ENCODE data around the gene AMELX.

The AMELX gene

DNA sequence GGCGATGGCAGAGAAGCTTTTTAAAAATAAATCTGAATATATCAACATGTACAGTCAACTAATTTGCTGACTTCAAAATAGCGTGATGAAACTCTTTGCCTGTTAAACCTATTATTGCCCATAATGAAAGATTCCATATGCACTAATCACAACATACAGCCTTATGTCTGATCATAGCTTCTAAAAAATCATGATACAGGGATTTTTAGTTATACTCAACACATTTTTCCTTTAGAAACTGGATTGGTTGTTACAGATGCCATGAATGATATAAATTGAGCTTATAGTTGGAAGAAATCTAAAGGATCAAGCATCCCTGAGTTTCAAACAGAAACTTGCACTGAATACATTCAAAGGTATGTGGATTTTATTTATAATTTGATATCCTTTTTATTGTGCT is at the start of gene AMELX:
TSS of gene AMELX (plus strand) at position 301 of the 400 bp plus-strand sequence. CDS start 1,376 bp downstream, outside the sequence.
- no peak for DNase-seq

DNA sequence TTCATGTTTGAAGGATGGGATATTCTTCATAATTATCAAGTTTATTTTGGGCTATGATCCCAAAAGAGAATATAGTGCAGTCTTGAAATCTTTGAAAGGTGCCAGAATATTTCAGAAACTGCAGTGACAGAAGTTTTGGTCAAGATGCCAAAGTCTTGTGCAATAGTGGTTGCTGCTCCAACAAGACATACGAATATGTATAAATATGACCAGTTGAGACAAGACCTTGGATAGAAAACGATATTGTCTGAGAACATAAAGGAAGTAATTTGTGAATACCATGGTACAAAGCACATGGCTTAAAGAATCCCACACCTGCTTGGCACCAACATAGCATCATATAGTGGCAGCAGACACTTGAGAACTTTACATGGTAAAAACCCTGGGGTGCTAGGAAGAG is 48.6 kb upstream of the AMELX start:
- no peak for DNase-seq

DNA sequence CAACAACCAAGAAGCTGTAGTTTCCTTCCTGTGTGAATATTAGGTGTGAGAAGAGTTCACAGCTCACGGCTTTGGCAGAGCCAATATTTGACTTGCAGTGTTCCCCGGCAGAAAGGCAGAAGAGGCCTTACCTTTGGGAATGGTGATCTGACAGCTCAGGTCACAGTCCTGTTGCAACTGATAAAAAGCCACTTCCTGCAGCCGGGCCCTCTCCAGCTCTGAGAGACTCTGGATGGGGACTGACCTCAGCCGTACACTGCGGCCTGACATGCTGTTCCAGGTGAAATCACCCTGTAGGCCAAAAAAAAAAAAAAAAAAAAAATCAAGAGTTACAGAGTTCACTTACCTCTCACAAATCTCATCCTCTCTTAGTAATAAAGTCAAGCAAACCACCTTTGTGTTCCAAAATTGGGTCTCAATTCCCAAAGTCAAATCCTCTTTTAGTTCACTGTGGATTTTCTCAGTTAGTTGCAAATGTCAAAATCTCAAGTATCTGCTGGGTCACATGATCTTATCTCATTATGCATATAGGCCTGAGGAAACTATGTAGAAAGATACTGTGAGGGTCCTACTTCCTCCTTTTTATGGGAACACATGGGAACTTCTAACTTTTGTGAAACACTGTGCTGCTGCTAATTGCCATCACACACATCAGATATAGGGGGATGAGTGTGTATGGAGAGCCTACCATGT is 38.6 kb upstream of the AMELX start:
- no peak for DNase-seq

DNA sequence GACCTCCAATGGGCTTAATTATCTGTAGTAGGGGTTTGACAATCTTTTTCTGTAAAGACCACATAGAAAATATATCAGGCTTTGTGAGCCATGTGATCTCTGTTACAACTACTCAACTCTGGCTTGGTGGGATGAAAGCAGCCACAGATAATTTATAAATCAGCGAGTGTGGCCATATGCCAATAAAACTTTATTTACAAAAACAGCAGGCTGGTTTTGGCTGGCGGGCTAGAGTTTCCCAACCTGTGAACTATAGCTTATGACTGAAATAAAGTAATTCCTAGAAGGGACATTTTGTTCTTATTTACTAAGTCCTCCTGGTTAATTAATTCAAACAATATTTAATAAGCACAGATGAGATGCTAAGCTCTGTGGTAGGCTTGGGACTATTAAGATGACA is 35.9 kb upstream of the AMELX start:
- no peak for DNase-seq

DNA sequence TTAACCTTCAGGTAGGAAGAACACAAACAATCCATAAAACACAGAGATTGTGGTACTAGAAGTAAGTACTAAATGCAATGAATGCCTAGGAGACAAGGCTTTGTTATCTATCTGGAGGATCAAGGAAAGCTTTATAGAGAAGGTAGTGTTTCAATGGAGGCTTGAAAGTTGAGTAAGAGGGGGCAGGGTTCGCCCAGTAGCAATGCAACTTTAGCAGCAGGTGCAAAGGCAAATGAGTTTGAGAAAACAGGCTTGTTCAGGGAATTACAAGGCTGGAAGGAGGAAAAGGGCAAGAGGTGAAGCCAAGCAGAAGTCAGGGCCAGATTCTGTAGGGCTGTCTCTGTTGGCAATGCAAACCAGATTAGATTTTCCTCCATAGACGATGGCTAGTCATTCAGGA is 35.5 kb upstream of the AMELX start:
- DNase-seq: no peak

DNA sequence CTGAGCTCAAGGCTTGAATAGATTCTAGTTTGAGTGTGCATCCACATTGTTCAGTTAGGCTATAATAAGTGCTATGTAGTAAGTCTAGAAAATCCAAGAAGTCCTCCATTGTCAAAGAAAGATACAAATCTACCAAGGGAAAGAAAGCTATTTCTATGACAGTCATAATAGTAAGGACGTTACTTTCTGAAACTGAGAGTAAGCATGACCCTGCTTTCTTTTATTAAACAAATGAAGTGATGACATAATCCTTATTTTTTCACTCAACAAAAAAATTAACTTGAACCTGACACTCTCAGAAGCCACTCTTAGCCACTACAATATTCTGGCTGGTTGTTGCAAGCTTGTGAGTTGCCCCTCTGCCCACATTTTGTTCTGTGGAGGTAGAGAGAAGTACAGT is 33.8 kb upstream of the AMELX start:
- no peak for DNase-seq

DNA sequence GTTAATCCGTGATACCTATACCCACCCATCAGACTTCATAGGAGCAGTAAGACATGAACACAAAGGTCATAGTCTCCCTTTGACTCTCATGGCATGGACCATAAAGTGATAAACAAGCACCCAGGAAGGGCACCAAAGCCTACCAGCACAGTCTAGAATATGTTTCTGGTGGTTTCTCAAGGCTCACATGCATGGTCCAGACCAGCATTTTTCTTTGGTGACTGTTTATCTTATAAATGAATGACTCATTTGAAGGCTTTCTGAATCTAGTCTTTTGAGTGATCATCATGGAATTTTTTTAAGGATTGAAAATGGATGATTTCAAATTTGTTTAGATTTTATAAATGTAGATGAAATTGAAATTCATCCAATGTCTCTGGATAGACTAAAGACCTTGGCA is 32.0 kb upstream of the AMELX start:
- no peak for DNase-seq

DNA sequence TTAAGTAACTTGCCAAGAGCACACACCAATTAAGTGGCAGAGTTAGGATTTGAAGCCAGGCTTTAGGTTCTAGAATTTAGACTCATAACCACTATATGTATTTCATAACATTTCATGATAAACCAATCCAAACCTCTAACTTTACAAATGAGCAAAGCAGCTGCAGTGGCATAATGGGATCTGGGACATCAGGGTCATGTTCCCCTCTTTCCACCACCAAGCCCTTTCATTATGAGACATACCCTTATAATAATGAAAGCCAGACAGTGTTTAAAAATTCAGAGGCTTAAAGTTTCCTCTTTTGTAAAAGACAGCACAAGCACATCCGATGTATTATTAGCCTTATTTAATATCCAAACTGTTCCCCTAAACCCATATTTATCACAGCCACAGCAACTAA is 28.3 kb upstream of the AMELX start:
- no peak for DNase-seq

DNA sequence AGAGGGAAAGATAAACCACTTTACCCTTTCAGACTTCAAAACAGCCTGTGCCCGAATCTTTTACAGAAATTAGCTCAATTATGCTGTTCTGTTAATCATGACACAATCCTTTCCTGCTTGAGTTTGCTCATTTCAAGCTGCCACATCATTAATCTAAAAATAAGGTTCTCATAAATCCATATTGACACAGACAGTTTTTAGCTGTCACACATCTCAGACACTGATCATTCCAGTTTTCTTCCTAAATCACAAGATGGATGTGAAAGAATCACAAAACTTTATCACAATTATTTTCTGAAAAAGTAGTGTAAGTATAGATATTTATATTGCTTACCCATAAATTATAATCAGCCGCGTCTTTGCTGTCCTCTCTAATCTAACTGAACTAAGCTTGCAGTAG is 27.9 kb upstream of the AMELX start:
- DNase-seq: no peak

DNA sequence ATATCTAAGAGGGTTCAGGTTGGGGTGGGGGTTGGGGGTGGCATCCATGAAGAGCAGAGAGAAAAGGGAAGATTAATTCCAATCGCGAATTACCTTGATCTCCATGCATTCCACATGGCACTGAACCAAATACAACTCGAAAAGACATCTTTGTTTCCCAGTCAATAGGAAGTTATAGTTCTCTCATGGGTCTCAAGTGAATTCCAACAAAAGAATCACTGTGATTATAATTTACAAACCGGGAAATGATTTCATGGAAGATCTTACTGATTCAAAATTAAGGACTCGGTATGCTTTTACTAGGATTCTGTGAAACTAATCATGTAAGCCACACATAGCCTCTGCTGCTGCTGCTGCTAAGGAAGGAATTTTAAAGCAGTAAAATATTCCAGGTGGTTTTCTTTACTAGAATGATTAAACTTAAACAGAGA is 26.6 kb upstream of the AMELX start:
- DNase-seq: no peak

DNA sequence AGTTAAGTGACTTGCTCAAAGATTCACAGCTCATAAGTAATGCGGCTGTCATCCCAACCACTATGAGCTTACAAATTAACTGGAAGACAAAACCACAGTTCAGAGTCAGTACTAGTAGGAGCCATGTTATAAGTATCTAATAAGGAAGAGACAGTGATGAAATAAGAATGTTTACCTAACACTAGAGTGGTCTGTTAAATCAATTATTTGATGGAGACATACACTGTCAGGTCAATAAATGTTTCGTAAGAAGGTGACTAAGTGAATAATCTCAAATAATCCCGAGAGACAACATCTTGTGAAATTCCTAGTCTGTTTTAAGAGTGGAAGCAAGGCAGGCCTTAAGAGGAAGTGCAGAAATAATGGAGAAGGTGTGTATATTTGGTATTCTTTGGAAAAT is 25.8 kb upstream of the AMELX start:
- DNase-seq: no peak

DNA sequence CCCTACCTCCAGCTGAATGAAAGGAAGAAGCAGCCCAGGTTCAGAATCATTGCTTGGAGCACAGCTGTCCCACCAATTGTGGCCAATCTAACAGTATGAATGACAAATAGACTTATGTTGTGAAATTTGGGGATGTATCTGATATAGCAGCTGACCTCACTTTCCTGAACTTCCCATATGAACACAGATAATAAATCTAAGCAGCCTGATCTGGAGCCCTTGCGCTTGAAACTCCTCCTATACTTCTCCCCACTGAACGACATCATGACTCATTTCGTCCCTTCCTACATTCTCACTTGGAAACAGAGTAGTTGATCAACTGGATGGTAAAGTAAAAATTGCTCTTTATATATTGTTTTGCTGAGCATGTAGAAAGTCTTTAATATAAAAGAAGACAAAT is 24.2 kb upstream of the AMELX start:
- DNase-seq: no peak

DNA sequence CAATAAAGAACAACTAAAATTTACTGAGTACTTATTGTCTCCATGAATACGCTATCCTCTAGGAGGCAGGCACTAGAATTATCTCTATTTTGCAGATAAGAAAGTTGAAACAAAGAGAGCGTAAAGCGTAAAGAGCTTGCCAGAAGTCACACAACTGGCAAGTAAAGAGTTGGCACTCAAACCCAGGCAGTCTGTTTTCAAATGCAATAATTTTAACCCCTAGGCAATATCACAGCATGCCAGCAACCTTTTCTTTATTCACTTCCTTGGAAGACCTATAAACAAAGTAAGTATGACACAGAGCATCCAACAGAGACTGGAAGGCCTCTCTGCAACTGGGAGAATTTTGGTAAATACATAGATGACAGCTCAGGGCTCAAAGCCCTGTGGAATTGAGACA is 23.2 kb upstream of the AMELX start:
- DNase-seq: no peak

DNA sequence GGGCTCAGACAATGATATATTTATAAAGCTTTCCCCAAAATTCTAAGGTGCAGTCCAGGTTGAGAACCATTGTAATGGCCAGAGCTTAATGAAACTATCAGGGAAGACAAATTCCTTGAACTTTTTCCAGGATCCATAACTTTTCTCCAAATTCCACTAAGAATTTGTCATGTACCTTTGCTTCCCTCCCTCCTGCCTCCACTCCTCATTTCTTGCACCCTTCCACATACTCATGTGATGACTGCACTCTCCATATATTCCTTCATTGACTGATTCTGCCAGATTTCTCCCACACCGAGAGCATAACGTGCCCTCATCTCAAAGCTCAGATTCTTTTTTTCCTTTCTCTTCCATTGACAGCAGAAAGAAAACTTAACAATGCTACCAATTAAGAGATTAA is 20.9 kb upstream of the AMELX start:
- DNase-seq: no peak

DNA sequence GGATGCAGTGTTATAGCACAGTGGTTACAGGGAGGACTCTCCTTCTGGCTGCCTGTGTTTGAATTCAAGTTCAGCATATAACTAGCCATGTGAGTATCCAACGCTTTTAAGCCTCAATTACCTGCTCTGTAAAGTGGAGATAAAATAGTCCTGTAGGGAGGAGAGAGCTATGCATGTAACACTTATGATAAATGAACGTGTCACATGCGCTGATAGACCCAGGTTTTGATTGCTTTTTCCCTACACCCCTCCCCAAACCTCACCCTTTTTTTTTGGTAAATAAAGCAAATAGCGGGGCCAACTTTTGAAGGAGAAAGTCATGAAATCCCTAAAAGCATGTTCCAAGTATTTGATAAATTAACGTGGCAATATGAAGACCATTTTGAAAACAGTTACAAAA is 20.4 kb upstream of the AMELX start:
- no peak for DNase-seq

DNA sequence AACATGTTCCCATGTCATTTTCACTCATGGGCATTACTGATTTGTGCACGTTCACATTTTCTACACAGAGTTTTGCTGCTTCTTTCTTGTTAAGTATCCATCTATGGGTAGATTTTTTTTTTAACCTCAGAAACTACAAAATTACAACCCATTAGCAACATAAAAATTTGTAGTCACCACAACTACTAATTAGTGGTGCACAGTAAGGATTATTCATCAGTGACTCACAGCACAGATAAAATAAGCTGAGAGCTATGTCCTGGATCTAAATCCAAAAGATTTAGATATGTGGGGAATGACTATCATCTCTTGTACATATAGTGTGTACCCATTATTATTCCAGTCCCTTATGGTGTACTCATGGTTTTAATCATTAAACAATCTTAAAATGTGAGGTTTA is 19.7 kb upstream of the AMELX start:
- DNase-seq: no peak

DNA sequence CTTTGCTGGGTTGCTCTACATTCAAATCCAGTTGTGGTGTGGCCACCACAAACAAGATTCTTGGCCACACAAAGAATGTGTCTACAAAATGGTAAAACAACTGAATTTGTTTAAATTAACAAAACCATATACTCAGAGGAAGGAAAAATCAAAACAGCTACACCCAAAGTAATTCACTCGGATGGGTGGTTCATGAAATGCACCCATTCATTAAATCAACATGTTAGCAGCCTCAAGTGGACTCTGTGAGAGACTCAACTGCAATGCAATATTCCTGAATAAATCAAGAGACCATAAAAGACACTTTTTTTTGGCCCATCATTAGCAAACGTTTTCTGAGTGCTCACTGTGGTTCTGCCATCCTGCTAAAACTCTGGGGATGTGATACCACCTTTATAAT is 11.2 kb upstream of the AMELX start:
- no peak for DNase-seq

DNA sequence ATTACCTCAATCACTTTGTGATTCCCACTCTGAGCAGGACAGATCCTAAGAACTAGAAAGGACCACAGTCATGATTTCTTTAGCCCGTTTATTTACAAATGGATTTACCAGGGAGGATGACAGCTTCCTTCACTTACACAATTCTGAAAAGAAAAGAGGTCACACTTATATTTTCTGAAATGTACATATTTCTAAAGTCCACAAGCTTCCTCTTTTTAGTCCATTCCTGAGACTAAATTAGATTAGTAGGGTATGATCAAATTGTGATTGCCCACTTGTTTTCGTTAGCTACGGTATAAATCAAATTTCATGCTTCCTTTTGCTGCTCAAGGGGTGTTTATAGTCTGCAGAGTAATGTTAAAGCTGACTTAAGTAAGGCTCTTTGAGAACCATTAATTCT is 7.6 kb upstream of the AMELX start:
- DNase-seq: no peak

DNA sequence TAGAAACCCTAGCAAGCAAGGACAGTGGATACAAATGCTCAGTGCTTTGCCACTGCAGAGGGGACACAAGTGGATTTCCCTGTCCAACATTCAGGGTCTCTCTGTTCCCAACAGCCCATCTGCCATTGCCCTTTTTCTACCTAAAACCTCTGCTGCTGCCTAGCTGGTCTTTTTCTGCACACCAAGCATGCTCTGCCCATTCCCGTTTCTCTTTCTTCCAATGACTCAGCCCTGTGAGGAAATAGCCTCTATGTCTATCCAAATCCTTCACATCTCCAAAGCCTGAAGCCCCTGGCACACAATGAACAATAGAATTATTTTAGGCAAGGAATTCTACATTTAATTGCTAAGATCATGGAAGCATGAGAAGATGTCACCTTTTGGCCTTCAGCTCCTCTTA is 5.7 kb upstream of the AMELX start:
- DNase-seq: peak in 1 of 51 donors; percentile 0

DNA sequence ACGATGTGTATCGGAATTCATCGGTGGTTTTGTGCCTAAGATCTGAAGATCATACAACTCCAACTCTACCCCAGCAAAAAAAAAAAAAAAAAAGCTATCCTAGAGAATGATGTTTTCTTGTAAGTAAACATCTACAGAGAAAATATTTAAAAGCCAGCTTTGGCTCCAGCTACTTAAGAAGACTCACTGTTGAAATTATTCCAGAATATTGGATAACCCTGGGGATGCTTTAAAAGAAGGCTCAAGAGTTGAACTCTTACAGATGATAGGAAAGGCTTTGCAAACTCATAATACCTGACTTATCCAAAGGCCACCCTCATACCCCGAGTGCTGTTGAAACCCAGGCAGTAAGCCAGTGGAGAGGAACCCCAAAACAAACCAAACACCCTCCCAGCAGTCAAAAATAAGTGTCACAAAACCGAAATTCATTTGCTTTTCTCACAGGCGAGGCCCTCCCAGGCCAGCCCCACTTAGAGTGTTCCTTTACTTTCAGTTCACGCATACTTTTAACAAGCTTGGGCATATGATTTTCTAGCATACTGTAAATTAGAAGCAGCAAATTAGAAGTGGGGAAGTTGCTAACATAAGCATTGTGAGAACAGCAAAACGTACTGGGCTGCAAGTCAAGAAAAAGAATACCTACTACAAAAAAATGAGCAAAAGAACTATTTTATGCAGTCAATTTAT is 2.7 kb upstream of the AMELX start:
- no peak for DNase-seq

DNA sequence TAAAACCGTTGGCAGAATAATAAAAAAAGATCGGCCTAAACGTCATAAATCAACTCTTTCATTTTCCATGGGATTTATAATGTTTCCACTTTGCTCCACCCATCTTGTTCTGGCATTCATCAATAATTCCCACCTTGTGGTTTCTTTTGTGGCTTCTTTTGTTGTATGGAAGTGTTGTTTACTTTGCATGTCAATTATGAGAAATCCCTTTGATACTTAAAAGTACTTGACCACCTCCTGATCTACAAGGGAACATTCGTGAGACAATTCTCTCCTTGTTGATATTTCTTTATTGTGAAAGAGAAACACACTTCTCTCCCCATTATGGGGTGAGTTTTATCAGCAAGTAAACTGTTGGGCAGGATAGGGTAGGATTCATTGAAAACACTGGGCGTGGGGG is 2.8 kb downstream of the AMELX start:
- DNase-seq: no peak

DNA sequence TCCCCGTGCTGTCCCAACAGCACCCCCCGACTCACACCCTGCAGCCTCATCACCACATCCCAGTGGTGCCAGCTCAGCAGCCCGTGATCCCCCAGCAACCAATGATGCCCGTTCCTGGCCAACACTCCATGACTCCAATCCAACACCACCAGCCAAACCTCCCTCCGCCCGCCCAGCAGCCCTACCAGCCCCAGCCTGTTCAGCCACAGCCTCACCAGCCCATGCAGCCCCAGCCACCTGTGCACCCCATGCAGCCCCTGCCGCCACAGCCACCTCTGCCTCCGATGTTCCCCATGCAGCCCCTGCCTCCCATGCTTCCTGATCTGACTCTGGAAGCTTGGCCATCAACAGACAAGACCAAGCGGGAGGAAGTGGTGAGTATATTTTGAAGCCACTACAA is 5.4 kb downstream of the AMELX start:
- no peak for DNase-seq

DNA sequence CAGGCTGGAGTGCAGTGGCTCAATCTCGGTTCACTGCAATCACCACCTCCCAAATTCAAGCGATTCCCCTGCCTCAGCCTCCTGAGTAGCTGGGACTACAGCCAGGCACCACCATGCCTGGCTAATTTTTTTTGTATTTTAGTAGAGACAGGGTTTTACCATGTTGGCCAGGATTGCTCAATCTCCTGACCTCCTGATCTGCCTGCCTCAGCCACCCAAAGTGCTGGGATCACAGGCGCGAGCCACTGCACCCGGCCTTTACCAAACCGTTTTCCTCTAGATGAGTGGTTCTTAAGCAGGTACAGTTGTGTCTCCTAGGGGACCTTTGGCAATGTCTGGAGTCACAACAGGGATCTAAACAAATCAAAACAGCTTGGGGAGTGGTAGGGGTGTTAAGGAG is 11.6 kb downstream of the AMELX start:
- DNase-seq: no peak

DNA sequence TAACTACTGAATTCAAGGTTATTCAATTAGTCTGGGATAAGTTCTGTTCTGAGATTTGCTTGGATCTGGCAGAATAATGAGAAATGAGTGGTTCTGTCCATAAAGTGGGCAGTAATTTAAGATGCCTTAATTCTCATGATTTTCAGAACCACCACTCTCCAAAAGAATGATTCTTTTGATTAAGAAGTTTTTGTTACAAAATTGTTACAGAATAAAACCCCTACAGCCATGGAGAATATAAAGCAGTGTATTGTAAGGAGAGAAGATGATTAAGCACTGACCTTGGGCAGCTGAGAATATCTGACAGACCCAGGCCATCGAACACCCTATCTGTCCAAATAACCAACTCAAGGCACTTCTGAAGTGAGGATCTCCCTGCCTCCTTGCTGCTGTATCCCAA is 12.4 kb downstream of the AMELX start:
- no peak for DNase-seq

Measured in hypothalamus (tissue), 51 donors.